Hepatocyte (in vitro differentiated cells): Measurements from ENCODE around the gene FOLR3. TPM values are rescaled to one million over a fixed set of nuclear protein-coding genes. Genes with fewer than 3 reads are reported as not detected.

Experiments
- DNase-seq: peaks from one replicate; pipeline ENCODE4 v3.0.0-alpha.2; 2016; ENCODE audit warnings: low spot score
- H2AFZ ChIP-seq: fragments of 200-600 bp; sonication (generic); 2 replicates; pipeline ENCODE4 v1.6.0; 2016; ENCODE audit warnings: antibody characterized with exemption, mild to moderate bottlenecking
- H3K27ac ChIP-seq: fragments of 200-600 bp; sonication (generic); 2 replicates; pipeline ENCODE4 v1.5.1; 2016; ENCODE audit warnings: mild to moderate bottlenecking
- H3K27me3 ChIP-seq: fragments of 200-600 bp; sonication (generic); 2 replicates; pipeline ENCODE4 v1.6.1; 2016
- H3K36me3 ChIP-seq: fragments of 200-600 bp; sonication (generic); replicated peaks from 2 replicates; pipeline ENCODE4 v1.5.1; 2016; ENCODE audit warnings: low read depth; ENCODE audit not compliant: insufficient read depth
- H3K4me1 ChIP-seq: fragments of 200-600 bp; sonication (generic); 2 replicates; pipeline ENCODE4 v1.5.1; 2016; ENCODE audit warnings: mild to moderate bottlenecking, moderate library complexity; ENCODE audit not compliant: insufficient read depth
- H3K4me2 ChIP-seq: fragments of 200-600 bp; sonication (generic); 2 replicates; pipeline ENCODE4 v1.6.0; 2016
- H3K4me3 ChIP-seq: fragments of 200-600 bp; sonication (generic); 2 replicates; pipeline ENCODE4 v1.5.1; 2016; ENCODE audit warnings: mild to moderate bottlenecking
- H3K79me2 ChIP-seq: fragments of 200-600 bp; sonication (generic); 2 replicates; pipeline ENCODE4 v1.6.0; 2017; ENCODE audit warnings: mild to moderate bottlenecking
- H3K9me2 ChIP-seq: fragments of 200-600 bp; sonication (generic); replicated peaks from 2 replicates; pipeline ENCODE4 v1.6.0; 2017; ENCODE audit warnings: mild to moderate bottlenecking; ENCODE audit not compliant: insufficient read depth
- H3K9me3 ChIP-seq: fragments of 200-600 bp; sonication (generic); 2 replicates; pipeline ENCODE4 v1.5.1; 2016; ENCODE audit warnings: low read depth, mild to moderate bottlenecking
- H4K20me1 ChIP-seq: fragments of 200-600 bp; sonication (generic); 2 replicates; pipeline ENCODE4 v1.6.0; 2016; ENCODE audit warnings: mild to moderate bottlenecking; ENCODE audit not compliant: insufficient read depth, poor library complexity, severe bottlenecking
- EZH2 ChIP-seq: fragments of 200-600 bp; sonication (generic); IDR thresholded peaks from 2 replicates; pipeline ENCODE4 v1.6.1; 2016; ENCODE audit warnings: antibody characterized with exemption, mild to moderate bottlenecking, borderline replicate concordance
- EZH2phosphoT487 ChIP-seq: fragments of 200-600 bp; sonication (generic); IDR thresholded peaks from one replicate; pipeline ENCODE4 v1.6.1; 2018; ENCODE audit warnings: antibody characterized with exemption, mild to moderate bottlenecking, low read depth, moderate library complexity; ENCODE audit not compliant: unreplicated experiment, severe bottlenecking
- WGBS: methylation state at CpG from one replicate; pipeline ENCODE4 v1.1.6; 2016; ENCODE audit warnings: low lambda C conversion rate; ENCODE audit errors: missing lambda C conversion rate; 5-methylcytosine and 5-hydroxymethylcytosine counted together
- polyA plus RNA-seq: library from polyadenylated mRNA; unstranded; fragments of >200 nt; fragmentation: Nextera tagmentation; extraction: Ambion mirVana; gene quantifications from 2 replicates; pipeline ENCODE4 v1.2.1, GENCODE V29; 2016
- total RNA-seq: library from RNA; depleted of rRNA; stranded (reverse); fragments of >200 nt; gene quantifications from 2 replicates; pipeline ENCODE4 v1.2.3, GENCODE V29; 2014
- TF ChIP-seq, protein P1 (sequence below): fragments of 200-600 bp; sonication (generic); IDR thresholded peaks from 2 replicates; pipeline ENCODE4 v1.5.1; 2016; ENCODE audit warnings: antibody characterized with exemption, mild to moderate bottlenecking; ENCODE audit not compliant: poor library complexity

Gene FOLR3
- total and polyA plus RNA-seq, 2 experiments from 2014 or later: not detected

DNA sequence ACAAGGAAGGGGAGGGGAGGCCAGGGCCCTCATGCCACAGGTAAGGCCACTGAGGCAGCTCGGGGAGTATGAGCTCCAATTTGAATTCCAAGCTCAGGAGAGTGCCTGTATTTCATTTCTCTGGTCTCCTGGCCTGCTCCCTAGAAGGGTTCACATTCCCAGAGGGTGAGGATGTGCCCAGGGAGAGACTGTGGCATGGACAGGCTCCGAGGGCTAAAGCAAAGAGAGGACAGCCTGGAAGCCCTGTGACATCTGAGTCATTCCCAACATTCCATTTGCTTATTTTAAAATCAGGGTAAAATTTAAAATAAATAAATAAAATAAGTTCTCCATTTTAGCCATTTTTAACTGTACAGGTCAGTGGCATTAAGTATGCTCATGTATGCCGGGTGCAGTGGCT lies 37.8 kb downstream of the FOLR3 start:
- H4K20me1 ChIP-seq: no peaks in the 10 kb centered on the region
- no peaks in the 10 kb centered on the region for H3K79me2 ChIP-seq
- no peaks in the 10 kb centered on the region for H3K9me3 ChIP-seq
- no peak overlapping the region for H3K4me2 ChIP-seq
- DNase-seq: no peak
- no peak overlapping the region for H3K27ac ChIP-seq
- no peaks in the 10 kb centered on the region for H3K36me3 ChIP-seq
- TF ChIP-seq, protein P1, sequence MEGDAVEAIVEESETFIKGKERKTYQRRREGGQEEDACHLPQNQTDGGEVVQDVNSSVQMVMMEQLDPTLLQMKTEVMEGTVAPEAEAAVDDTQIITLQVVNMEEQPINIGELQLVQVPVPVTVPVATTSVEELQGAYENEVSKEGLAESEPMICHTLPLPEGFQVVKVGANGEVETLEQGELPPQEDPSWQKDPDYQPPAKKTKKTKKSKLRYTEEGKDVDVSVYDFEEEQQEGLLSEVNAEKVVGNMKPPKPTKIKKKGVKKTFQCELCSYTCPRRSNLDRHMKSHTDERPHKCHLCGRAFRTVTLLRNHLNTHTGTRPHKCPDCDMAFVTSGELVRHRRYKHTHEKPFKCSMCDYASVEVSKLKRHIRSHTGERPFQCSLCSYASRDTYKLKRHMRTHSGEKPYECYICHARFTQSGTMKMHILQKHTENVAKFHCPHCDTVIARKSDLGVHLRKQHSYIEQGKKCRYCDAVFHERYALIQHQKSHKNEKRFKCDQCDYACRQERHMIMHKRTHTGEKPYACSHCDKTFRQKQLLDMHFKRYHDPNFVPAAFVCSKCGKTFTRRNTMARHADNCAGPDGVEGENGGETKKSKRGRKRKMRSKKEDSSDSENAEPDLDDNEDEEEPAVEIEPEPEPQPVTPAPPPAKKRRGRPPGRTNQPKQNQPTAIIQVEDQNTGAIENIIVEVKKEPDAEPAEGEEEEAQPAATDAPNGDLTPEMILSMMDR: no peak
- TF ChIP-seq EZH2 (no peak), EZH2phosphoT487 (no peak)
- 87% methylated on average over 3 of the region's 3 CpGs for WGBS
- no peaks in the 10 kb centered on the region for H3K27me3 ChIP-seq
- no peaks in the 10 kb centered on the region for H3K9me2 ChIP-seq
- H2AFZ ChIP-seq: no peak overlapping the region
- no peak overlapping the region for H3K4me3 ChIP-seq
- H3K4me1 ChIP-seq: peaks cover 14% of the 10 kb centered on the region

DNA sequence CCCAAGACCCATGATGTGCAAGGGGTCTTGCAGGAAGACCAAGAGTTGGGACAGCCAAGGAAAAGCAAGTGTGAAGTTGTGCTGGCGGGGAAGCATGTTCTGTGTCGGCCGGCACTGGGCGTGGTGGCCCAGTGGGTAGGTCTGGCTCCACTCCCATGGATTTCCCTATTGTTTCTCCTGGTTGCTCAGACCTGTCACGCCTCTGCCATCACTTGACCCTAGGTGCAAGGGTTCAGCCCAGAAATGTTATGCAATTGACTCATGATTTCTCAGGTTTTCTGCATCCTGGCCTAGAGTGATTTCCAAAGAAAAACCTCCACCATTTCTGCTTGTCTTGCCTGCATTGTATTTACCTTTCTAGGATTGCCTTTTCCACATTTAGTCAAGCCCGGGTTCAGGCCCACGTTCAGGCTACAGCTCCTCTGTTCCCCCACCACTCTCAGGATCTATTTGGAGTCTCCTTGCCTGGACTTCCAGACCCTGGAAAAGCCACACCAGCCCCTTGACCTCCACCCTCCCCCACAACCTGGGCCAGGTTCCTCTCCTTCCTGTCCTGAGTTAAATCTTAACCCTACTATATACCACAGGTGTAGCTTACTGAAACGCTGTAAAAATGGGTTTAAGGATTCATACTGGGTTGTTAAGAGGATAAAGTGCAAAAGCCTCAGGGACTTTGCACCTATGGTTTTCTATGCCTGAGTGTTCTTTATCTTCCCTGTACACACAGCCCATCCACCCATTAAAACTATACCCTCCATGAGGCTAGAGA lies 39.0 kb downstream of the FOLR3 start:
- no peaks in the 10 kb centered on the region for H3K36me3 ChIP-seq

DNA sequence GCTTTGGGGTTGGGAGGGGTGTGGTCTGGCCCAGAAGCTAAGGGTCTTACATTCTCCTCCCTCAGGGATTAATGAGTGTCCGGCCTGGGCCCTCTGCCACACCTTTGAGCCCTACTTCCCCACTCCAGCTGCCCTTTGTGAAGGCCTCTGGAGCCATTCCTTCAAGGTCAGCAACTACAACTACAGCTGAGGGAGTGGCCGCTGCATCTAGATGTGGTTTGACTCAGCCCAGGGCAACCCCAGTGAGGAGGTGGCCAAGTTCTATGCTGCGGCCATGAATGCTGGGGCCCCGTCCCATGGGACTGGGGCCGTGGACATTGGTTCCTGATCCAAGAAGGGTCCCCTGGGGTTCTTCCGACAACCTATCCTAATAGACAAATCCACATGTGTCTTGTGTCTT lies 42.1 kb downstream of the FOLR3 start:
- Histone ChIP-seq H3K9me2 (no peaks in the 10 kb centered on the region), H2AFZ (no peak overlapping the region), H3K27me3 (no peaks in the 10 kb centered on the region), H3K4me1 (peaks cover 4% of the 10 kb centered on the region), H3K4me3 (no peak overlapping the region), H3K79me2 (no peaks in the 10 kb centered on the region), H3K36me3 (no peaks in the 10 kb centered on the region), H3K4me2 (no peak overlapping the region), H3K9me3 (no peaks in the 10 kb centered on the region), H3K27ac (no peak overlapping the region), H4K20me1 (no peaks in the 10 kb centered on the region)
- TF ChIP-seq EZH2phosphoT487 (no peak), EZH2 (no peak)
- TF ChIP-seq, protein P1: no peak
- no peak for DNase-seq
- WGBS: 90% methylated on average over 6 of the region's 6 CpGs

More for the DNA sequence above, 39.0 kb downstream of the FOLR3 start:
- no peaks in the 10 kb centered on the region for H3K27me3 ChIP-seq
- H3K4me2 ChIP-seq: no peak overlapping the region
- no peaks in the 10 kb centered on the region for H4K20me1 ChIP-seq
- TF ChIP-seq, protein P1: no peak
- TF ChIP-seq EZH2phosphoT487 (no peak), EZH2 (no peak)
- no peak overlapping the region for H3K4me3 ChIP-seq
- H3K27ac ChIP-seq: peak overlapping the region; percentile 74
- no peaks in the 10 kb centered on the region for H3K9me3 ChIP-seq
- no peaks in the 10 kb centered on the region for H3K9me2 ChIP-seq
- peak; percentile 34 for DNase-seq
- peaks cover 9% of the 10 kb centered on the region for H3K4me1 ChIP-seq
- H3K79me2 ChIP-seq: no peaks in the 10 kb centered on the region
- H2AFZ ChIP-seq: no peak overlapping the region
- 79% methylated on average over 8 of the region's 8 CpGs for WGBS
